Eye (tissue), 1 donor: ENCODE results near the gene ADAMTS17.
A peak's percentile ranks its signal among the peaks of the same experiment; 100 is the strongest.

Experiments
- DNase-seq: peaks from one replicate; pipeline ENCODE4 v3.0.0-alpha.2; 2015

The ADAMTS17 gene

DNA sequence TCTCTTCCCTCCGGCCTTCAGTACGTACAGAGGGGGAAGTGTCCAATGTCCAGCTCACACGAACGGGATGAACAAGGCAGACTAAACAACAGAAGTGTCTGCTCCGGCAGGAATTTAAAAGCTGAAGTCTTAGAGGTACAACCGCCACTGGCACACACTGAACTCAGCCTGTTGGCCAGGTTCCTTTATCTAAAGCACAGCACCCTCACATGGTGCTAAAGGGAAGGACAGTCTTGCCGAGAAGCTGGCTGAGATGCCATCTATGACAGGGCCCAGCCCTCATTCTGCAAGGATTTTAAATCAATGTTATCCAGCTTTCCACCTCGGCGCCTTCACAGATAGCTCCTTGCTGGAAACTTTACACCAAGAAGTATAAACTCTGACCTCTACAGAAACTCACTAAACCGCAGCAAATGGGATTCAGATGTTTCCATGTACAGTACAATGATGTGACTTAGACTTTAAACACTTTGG lies 2.8 kb downstream of the ADAMTS17 start:
- DNase-seq: peak; percentile 91

DNA sequence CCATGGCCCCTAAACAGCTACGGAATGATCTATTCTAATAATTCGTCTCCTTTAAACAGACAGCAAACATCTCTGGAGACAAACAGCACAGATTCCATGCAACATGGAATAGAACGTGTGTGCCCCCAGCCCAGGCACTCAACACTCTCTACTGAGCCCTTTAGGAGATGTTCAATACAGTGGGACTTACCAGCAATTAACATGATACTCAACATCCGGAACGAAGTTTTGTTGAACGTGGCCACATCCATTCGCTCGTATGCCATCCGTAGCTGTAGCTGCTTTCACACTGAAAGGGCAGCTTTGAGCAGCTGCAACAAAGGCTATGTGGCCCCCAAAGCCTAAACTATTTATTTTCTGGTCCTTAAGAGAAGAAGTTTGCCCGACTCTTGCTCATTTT lies 3.5 kb downstream of the ADAMTS17 start:
- no peak for DNase-seq

DNA sequence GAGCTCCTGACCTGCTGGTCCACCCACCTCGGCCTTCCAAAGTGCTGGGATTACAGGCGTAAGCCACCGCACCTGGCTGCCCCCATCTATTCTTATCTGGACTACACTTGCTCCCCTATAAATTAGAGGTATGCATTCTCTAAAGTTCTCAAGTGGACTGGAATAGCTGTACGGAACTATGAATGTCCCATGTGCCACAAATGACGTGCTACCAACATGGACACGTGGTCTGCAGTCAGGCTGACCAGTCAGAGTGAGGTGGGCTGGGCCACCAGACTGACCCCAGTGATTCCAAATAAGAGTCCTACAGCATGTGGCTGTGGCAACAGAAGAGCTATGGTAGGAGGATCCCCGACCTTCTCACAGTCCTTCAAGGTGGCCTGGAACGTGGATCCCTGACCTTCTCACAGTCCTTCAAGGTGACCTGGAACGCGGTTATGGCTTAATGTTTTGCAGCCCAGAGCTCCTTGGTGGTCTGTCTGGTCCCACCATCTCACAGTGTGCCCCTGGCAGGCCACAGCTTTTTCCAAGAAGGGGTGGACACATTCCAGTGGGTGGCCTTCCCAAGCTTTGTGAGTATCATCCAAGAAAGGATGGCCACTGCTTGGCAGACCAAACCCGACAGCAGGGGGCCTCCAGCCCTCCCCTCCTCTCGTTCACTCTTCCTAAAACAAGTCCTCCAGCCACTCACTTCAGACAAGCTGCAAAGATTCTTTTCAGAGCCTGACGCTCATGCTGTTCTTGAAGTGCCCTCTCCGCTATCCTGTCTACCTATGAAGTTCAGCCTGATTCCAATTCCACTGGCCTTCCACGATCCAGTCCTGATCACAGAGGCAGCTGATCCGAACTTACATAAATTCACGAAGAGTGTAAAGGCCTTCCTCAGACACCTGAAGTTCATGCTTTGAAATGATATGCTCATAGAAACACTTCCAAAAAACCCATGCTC lies 4.4 kb downstream of the ADAMTS17 start:
- no peak for DNase-seq

DNA sequence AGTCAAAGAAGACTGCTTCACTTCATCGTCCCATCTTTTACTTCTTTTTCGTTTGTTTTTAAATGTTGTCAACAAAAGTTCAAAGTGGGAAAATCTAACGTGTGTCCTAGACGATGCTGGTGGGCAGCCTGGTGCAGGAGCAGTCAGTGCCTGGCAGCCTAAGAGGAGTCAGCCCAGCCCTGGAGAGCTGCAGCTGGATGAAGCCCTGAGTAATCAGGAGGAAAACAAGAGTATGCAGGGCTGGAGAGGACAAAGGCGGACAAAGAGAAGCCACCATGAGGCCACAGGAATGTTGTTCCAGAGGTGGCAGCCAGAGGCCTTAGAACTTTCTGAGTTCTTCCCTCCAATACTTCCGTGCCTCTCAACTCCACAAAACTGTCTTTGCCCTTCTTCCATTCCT lies 5.7 kb downstream of the ADAMTS17 start:
- DNase-seq: peak; percentile 13

DNA sequence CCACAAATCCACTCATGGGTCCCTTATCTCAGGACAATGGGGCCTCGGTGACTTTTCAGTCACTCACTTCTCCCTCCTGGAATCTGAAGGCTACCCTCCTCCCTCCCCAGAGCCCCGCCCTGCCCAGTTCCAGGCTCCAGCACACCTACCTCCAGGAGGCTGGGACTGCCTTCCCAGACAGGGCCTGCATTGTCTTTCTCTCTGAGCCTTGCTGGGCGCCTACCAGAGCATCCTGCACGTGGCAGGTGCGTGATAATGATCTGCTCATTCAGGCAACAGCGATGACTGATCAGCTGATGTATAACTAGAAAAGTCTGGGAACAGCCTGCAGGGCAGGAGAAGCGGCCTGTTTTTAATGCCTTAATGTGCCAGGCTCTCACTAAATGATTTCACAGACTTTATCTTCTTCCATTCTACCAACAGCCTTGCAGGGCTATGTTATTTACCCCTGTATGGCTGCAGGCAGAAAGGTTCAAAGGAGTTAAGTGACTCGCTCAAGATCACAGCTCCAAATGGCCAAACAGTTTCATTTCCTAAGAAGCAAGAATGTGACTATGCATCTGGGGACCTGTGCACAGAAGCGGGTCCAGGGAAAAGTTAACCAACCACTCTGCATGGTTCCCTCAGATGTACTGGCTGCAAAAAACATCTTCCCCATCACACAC lies 6.3 kb downstream of the ADAMTS17 start:
- peak; percentile 24 for DNase-seq

DNA sequence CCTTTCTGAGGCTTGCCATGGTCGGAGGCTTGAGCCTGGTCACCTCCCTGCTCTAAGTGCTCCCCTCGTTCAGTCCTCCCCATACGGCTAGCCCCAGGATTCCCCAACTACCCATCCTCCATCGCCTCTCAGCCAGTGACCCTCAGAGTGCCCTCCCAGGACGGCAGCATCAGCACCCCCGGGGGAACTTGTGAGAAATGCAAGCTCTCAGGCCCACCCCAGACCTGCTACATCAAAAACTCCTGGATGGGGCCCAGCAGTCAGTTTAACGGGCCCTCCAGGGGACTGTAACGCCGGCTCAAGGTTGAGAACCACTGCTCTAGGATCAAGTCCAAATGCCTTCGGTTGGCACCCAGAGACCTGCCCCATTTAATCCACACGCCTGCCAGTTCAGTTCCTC lies 6.9 kb downstream of the ADAMTS17 start:
- no peak for DNase-seq

DNA sequence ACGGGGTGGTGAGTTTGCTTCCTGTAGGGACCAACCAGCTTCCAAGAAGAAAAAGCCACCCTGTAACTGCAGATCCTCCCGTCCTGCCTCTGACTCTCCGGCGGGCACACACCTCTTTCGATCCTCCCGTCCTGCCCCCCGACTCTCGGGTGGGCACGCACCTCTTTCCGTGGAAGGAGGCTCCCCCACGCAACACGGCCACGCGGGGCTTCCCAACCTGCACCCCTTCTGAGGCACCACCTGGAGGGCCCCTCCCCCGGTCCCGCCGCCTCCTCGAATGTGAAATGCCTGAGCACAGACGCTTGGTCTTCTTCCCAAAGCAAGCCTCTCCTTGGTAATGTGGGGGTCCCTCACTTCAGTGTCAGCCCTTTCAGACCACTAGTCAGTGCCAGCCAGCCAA lies 7.3 kb downstream of the ADAMTS17 start:
- no peak for DNase-seq

DNA sequence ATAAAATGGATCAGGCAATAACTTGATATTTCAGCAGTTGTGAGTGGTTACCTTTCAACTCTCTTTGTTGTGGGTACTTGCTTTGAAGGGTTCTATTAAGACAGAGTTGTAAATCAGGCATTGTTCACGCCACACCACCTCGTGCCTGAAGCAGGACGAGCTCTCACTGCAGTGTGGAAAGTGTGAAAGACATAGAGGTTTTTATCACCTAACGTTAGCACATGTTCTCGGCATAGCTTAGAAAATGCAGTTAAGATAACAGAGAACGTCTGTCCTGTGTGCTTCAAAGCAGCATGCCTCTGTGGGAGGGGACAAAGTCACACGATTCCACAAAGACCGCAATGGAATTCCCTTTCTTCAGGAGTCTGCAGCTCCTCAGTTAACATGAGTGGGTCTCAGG lies 7.8 kb downstream of the ADAMTS17 start:
- DNase-seq: no peak

DNA sequence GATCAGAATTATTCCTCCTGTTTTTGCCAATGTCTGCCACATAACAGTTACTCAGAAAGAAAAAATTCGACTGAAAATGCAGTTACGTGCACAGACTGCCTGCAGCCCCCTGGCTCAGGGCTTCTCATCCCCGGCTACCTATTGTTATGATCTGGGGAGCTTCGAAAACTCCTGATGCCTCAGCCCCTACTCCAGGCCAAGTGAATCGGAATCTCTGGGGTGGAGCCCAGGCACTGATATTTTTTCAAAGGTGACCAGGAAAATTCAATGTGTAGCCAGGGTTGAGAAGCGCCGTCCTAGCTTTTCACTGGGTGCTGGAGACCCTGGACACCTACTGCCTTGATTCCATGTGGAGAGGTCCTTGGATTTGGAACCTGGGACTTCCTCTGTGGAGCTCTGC lies 8.5 kb downstream of the ADAMTS17 start:
- no peak for DNase-seq

DNA sequence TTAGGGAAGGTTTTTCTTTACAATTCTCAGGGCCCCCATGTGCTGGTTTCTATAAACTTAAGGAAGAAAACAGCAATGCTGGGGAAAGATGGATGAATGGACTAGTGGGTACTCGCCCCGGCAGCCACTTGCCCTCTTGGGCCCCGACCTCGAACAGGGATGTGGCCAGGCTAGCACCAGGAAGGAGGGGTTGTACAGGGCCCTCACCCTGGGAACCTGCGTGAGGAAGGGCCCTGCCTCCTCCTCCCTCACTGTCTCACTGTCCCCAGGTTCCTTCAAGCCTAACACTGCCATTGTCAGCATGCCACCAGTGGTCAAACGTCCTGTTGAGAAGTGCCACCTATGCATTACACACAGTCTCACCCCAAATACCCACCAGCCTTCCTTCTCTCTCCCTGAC lies 9.1 kb downstream of the ADAMTS17 start:
- no peak for DNase-seq

DNA sequence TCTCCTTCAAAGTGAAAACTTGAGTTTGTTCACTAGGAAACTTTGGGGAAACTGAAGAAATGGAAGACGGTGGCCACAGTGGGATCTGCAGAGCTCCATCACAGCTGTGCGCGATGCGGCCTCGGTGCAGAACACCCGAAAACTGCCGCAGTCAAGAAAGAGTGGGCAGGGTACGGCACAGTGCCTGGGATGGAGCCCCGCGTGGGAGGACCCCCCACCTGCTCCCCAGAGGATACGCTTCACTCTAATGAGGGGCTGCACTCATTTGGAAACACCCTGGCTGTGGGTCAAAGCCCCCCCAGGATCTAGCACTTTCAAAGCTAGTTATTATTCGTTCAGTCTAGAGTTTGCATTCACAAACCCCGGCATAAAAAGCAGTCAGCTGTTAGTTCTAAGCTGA lies 9.5 kb downstream of the ADAMTS17 start:
- DNase-seq: no peak

DNA sequence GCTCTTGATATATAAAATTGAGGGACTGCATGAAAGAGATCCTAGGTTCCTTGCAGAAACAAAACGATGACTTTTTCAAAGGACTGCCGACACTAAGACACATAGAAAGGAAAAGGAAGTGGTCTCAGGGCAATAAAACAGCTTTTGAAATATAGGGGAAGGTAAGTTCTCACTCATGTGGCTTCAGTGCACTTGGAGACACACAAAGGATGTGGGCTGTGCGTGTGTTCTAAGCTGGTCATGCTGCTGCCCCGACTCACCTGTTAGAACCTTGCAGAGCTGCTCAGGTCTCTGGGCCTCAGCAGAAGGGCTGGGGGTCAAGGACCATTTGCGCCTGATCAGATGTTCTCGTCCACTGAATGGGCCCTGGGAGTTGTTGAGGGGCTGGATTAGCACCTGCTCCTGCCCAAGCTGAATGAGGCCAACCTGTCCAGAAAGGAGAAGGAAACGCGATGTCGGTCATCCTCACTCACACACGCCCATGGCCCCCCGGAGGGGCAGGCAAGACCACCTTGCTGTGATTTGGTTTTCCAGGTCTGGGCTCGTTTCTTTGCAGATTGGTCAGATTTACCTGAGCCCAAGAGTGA lies 11.1 kb downstream of the ADAMTS17 start:
- DNase-seq: no peak

DNA sequence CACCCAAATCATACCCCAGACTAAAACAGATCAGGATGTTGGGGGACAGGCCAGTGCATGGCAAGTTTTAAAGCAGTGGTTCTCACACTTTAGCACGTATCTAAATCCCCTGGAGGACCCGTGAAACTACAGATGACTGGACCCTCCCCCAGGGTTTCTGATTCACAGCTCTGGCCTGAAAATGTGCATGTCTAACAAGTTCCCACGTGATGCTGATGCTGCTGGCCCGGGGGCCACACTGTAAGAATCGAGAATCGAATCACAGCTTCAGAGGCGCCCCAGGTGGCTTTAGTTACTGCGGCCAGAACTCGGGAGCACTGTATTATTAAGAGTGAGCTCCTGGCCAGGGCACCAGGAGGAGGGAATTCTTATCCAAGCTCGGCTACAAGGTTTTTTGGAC lies 11.6 kb downstream of the ADAMTS17 start:
- no peak for DNase-seq

DNA sequence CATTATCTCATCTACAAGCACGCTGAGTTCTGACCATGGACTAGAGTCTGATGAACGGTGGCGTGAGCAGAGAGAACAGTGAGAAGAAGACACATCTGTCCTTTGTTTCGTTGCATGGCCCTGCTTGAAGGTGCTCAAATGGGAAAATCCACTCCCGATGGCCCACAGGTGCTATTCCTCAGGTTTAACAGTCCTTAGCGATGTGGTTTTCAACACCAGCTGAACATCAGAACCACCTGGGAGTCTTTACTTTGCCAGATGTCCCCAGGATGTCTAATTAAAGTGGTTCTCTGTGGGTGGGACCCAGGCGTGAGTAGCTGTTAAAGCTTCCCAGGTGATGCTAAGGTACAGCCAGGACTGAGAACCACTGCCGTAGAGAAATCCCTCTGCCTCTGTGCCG lies 13.0 kb downstream of the ADAMTS17 start:
- DNase-seq: no peak

DNA sequence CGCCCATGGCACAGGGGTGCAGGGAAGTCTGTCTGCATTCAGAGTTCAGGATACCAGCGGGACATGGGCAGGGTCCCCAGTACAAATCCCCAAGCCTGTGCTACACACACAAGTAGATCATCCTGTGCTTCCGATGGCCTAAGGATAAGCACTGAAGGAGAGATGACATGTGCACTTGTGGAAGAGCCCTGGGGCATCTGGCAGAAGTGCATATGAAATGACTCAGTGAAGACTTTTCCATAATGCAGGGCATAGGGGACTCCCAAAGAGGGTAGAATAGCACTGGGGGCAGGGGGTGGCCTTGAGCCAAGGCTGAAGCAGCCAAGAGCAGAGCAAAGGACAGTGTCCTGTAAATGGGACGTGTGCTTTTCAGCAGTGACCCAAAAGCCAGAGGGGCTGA lies 22.9 kb downstream of the ADAMTS17 start:
- DNase-seq: no peak

DNA sequence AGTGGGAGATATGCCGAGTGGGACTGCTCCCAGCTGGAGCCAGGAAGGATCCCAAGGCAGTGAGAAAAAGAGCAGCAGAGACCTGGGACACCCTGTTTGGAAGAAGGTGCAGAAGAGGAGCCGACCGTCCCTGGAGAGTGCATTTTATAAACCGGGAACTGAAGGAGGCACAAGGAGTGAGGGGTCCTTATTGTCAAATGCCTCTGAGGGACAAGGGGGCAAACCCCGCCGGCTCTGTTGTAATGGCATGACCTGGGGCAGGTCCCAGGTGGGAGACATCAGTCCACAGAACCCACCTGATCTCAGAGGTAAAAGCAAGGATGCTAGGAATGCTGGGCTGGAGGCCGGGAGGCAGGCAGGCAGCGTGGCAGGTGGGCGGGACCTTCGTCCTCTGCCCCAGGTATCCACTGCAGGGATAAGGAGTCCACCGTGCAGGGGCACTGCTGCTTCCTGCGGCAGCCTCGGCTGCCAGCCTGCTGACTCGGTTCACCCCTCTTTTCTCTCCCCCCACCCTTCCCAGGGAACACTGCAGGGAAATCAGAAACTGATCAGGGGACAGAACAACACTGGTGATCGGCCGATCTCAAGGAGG lies 26.9 kb downstream of the ADAMTS17 start:
- DNase-seq: no peak

DNA sequence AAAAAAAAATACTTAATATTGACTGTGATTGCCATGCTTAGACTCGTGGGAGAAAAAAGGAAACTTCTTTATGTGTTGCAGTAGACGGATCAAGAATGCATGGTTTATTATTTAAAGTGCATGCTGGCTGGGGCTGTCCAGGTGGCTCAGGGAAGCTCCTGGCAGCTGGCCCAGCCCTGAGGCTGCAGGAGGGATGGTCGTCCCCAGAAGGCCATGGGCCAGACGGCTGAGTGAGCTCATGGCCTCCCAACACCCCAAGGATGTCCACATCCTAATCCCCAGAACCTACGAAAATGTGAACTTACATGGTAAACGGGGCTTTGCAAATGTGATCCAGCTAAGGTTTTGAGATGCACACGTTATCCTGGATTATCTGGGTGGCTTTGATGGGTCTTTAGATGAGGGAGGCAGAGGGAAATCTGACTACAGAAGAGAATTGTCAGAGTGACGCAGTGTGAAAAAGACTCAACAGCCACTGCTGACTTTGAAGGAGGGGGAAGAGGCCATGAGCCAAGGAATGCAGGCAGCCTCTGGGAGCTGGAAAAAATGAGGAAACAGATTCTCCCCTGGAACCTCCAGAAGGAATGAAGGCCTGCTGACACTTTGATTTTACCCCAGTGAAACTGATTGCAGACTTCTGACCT lies 29.8 kb downstream of the ADAMTS17 start:
- no peak for DNase-seq

DNA sequence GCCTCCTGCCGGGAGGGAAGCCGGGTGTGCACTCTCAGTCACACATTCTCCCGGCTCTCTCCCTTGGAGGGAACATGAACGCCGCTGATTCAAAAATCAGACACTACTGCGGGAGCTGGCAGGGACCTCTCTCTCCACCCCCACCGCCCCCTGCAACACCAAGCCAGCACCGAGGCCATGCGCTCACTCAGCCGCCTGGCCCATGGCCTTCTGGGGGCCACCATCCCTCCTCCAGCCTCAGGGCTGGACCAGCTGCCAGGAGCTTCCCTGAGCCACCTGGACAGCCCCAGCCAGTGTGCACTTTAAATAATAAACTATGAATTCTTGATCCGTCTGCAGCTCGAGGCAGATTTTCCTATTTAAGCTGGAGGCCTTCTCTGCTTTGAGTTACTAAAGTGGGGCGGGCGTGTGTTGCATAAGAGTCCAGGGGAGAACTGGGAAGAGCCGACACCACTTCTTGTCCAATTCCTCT lies 30.6 kb downstream of the ADAMTS17 start:
- DNase-seq: no peak

DNA sequence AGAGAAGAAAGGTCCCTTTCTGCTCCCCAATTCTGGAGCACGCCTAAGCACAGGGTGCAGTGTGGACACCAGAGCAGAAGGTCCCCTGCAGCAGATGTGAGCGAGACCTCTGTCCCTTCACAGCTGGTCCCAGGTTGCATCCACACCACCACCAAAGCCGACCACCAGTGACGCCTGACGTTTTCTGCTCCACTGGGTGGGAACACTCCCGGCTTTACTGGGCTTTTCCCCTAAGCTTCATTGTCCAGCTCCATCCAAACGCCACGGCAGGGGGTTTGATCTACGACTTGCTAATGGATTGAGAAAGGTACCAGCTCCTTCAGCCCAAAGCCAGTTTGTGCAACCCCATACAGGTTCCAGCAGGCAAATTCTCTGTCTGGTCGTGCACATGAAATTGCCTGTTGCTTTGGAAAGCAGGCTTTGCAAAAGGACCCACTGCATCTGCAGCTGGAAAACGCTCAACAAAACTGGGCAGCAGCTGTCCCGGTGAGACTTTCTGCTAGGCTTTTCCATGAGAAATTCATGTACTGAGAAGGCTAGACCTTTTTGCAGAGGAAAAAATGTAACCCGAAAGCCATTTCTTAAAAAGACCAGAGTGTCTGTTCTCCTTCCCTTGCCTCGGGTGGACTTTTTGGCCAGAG lies 31.1 kb downstream of the ADAMTS17 start:
- peak; percentile 87 for DNase-seq

DNA sequence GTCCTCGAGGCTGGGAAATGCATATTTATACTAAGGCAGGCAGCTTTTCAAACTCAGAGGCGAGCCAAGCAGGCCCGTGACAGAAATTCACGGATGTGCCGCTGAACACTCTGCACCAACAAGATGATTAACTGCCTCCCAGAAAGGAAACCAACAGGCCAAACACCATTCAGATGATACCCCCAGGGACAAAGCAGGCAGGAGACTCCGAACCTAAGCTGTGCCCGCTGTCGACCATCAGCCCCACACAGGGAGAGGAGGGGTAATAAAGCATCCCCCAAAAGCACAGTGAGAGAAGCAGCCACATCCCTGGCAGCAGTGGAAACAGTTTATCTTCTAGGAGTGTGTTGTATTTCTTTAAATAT lies 31.8 kb downstream of the ADAMTS17 start:
- peak; percentile 52 for DNase-seq

DNA sequence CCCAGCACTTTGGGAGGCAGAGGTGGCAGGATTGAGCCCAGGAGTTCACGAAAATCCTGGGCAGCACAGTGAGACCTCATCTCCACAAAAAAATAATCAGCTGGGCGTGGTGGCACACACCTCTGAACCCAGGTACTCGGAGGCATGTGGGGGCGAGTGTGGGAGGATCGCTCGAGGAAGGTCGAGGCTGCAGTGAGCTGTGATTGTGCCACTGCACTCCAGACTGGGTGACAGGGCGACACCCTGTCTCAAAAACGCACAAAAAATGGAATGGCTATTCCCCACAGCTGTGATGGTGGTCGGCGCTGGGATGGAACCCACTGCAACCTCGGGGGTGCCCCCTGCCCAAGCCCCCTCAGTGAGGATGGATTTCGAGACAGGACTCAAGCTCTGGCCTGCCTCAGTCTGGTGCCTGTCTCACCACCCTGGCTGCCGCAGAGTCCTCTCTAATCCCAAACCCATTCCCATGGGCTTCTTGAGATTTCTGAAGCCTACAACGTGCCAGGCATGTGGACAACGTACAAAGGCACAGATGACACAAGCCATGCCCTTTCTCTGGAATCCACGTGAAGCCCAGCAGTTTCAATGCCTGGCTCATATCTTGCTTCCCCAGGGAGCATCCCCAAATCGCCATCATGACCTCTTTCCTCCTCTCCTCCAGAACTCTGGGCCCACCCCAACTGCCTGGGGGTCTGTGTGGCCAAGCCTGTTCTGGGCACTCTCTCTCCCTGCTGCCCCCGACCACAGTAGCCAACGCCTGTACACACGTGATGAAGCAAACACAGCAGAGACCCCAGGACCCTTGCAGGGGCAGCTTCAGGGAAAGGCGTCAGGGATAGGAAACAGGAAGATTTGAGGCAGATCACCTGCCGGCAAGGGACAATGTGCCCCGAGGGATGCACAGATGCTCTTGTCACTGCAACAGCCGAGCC lies 32.4 kb downstream of the ADAMTS17 start:
- DNase-seq: no peak
